Measurements from ENCODE around the gene RHCG. TPM values are rescaled to one million over a fixed set of nuclear protein-coding genes. Genes with fewer than 3 reads are reported as not detected.

Gene RHCG
- total RNA-seq, 1 experiment from 2014 or later, result not detected

DNA sequence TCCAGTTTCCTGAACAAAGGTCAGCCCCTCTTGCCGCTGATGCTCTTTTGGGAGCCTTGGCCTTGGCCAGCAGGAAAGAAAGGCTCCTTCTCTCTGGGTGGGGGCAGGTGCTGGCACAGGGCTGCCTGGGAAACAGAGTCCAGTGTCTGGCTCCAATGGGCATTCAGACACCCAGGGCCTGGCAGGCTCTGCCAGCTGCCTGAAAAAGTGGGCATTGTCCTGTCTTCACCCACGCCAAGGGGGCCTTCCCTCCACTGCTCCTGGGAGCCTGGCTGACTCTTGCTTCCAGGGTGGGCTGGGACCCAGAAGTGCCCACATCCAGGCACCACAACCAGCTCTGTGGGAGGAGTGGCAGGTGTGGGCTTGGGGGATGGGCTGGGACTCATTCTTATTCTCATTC, 62.7 kb downstream of the RHCG start:
- no peaks in the 10 kb centered on the region for H3K9me2 ChIP-seq (replicated peaks; ENCODE audit: low read length)
- ATAC-seq (no peak), DNase-seq (no peak)
- no peaks in the 10 kb centered on the region for H3K27me3 ChIP-seq (ENCODE audit: low read length)
- H3F3A ChIP-seq (ENCODE audit: low read length, unreplicated experiment), result no peaks in the 10 kb centered on the region
- BruUV-seq (replicated peaks), result no TSS peak
- ChIA-PET CTCF (no interaction called here), POLR2A (ENCODE audit: unreplicated experiment) (no interaction called here)
- TF ChIP-seq EZH2phosphoT487 (IDR thresholded peaks at IDR 0.05; ENCODE audit: borderline replicate concordance, low read length) (no peak), EZH2 (IDR thresholded peaks at IDR 0.05; ENCODE audit: low read length, unreplicated experiment) (no peak)
- TF ChIP-seq, protein P1, sequence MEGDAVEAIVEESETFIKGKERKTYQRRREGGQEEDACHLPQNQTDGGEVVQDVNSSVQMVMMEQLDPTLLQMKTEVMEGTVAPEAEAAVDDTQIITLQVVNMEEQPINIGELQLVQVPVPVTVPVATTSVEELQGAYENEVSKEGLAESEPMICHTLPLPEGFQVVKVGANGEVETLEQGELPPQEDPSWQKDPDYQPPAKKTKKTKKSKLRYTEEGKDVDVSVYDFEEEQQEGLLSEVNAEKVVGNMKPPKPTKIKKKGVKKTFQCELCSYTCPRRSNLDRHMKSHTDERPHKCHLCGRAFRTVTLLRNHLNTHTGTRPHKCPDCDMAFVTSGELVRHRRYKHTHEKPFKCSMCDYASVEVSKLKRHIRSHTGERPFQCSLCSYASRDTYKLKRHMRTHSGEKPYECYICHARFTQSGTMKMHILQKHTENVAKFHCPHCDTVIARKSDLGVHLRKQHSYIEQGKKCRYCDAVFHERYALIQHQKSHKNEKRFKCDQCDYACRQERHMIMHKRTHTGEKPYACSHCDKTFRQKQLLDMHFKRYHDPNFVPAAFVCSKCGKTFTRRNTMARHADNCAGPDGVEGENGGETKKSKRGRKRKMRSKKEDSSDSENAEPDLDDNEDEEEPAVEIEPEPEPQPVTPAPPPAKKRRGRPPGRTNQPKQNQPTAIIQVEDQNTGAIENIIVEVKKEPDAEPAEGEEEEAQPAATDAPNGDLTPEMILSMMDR (conservative IDR thresholded peaks at IDR 0.05; ENCODE audit: low read depth, low read length), result no peak
- no peaks in the 10 kb centered on the region for H4K20me1 ChIP-seq (ENCODE audit: low read length)
- H3K9ac ChIP-seq (ENCODE audit: low read length), result no peak overlapping the region
- no peaks in the 10 kb centered on the region for H3K9me3 ChIP-seq (ENCODE audit: low read length)
- no peak overlapping the region for H3K4me3 ChIP-seq (ENCODE audit: low read length)
- H3K4me1 ChIP-seq (ENCODE audit: insufficient read depth, low read length), result peaks cover 13% of the 10 kb centered on the region
- no peaks in the 10 kb centered on the region for H3K36me3 ChIP-seq (ENCODE audit: low read depth, low read length)
- no peaks in the 10 kb centered on the region for H3K79me2 ChIP-seq (ENCODE audit: low read length)
- intact Hi-C loops (cut with micrococcal nuclease), result loop anchor here (5.0 kb wide), 1 partner anchor 39 kb away; no protein-coding TSS in a partner anchor
- no peak overlapping the region for H2AFZ ChIP-seq (ENCODE audit: low read length)
- no peak overlapping the region for H3K27ac ChIP-seq (ENCODE audit: low read length)
- no peak overlapping the region for H3K4me2 ChIP-seq (ENCODE audit: low read length)

DNA sequence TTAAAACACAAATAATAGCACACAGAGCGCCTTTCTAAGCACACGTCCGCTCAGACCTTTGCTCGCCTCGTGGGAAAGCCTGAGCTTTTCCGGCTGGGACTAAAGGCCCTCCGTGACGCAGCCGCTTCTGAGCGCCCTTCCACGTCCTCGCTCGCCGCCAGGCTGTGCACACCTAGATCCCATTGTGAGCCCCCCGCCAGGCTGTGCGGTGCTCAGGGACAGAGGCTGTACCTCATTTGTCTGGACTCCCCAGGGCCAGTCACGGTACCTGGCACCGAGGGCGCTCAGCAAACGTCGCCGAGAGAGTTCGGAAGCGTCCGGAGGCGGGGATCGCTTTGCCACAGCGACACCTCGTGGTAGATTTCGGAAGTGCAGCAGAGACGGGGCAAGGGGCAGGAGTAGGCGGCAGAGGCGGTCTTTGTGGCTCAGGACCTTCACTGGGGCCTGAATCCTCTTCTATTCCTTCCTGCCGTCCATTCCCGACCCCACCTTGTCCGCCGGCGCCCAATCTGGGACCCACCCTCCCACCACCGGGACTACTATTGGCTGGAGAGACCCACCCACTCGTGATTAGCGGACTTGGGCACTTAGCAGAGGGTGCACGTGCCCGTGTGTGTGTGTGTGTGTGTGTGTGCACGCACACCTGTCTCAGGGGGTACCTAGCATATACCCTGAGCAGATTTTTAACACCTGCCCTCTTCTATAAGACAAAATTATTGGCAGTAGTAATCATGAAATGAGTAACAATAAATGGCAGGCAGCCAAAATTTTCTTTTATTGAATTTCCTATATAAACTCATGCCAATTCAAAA, 65.6 kb downstream of the RHCG start:
- peak overlapping the region; percentile 95 for H2AFZ ChIP-seq (ENCODE audit: low read length)
- peak; percentile 88 for DNase-seq
- CTCF ChIA-PET, result interaction anchor here (0.6 to 1.8 kb wide), 6 partner anchors 12 to 397 kb away, joined by 3 to 13 read pairs (median 4); no protein-coding TSS in a partner anchor
- peak overlapping the region; percentile 73 for H3K9ac ChIP-seq (ENCODE audit: low read length)
- no peak for TF ChIP-seq EZH2phosphoT487 (IDR thresholded peaks at IDR 0.05; ENCODE audit: borderline replicate concordance, low read length)
- TF ChIP-seq, protein P1 (conservative IDR thresholded peaks at IDR 0.05; ENCODE audit: low read depth, low read length), result peak; percentile 92
- H3K27me3 ChIP-seq (ENCODE audit: low read length), result no peaks in the 10 kb centered on the region
- H4K20me1 ChIP-seq (ENCODE audit: low read length), result no peaks in the 10 kb centered on the region
- no peaks in the 10 kb centered on the region for H3K36me3 ChIP-seq (ENCODE audit: low read depth, low read length)
- no TSS peak for BruUV-seq (replicated peaks)
- no peaks in the 10 kb centered on the region for H3K79me2 ChIP-seq (ENCODE audit: low read length)
- POLR2A ChIA-PET (ENCODE audit: unreplicated experiment), result no interaction called here
- peaks cover 13% of the 10 kb centered on the region for H3K4me1 ChIP-seq (ENCODE audit: insufficient read depth, low read length)
- ATAC-seq, result peak; percentile 95
- peak overlapping the region; percentile 81 for H3K4me3 ChIP-seq (ENCODE audit: low read length)
- H3K4me2 ChIP-seq (ENCODE audit: low read length), result peak overlapping the region; percentile 94
- no peaks in the 10 kb centered on the region for H3K9me2 ChIP-seq (replicated peaks; ENCODE audit: low read length)
- H3K27ac ChIP-seq (ENCODE audit: low read length), result no peak overlapping the region
- H3K9me3 ChIP-seq (ENCODE audit: low read length), result no peaks in the 10 kb centered on the region
- no peaks in the 10 kb centered on the region for H3F3A ChIP-seq (ENCODE audit: low read length, unreplicated experiment)
- intact Hi-C loops (cut with micrococcal nuclease), result loop anchor here (1.0 to 5.0 kb wide), 2 partner anchors 42 to 72 kb away; no protein-coding TSS in a partner anchor

GRCh38 chr15:89429986-89430385, 66.4 kb downstream of the RHCG start:
- no peak for TF ChIP-seq EZH2 (IDR thresholded peaks at IDR 0.05; ENCODE audit: low read length, unreplicated experiment)
- no peak for TF ChIP-seq EZH2phosphoT487 (IDR thresholded peaks at IDR 0.05; ENCODE audit: borderline replicate concordance, low read length)
- TF ChIP-seq, protein P1 (conservative IDR thresholded peaks at IDR 0.05; ENCODE audit: low read depth, low read length), result no peak
- peak overlapping the region; percentile 94 for H3K4me2 ChIP-seq (ENCODE audit: low read length)

More at GRCh38 chr15:89429986-89430385, 66.4 kb downstream of the RHCG start:
- H3K79me2 ChIP-seq (ENCODE audit: low read length), result no peaks in the 10 kb centered on the region
- no peaks in the 10 kb centered on the region for H3F3A ChIP-seq (ENCODE audit: low read length, unreplicated experiment)
- no peaks in the 10 kb centered on the region for H3K27me3 ChIP-seq (ENCODE audit: low read length)
- peaks cover 13% of the 10 kb centered on the region for H3K4me1 ChIP-seq (ENCODE audit: insufficient read depth, low read length)
- peak overlapping the region; percentile 95 for H2AFZ ChIP-seq (ENCODE audit: low read length)
- no peaks in the 10 kb centered on the region for H4K20me1 ChIP-seq (ENCODE audit: low read length)
- intact Hi-C loops (cut with micrococcal nuclease), result loop anchor here (1.0 to 5.0 kb wide), 2 partner anchors 42 to 72 kb away; no protein-coding TSS in a partner anchor
- peak overlapping the region; percentile 81 for H3K4me3 ChIP-seq (ENCODE audit: low read length)
- no peak; the same call in 1 of the 2 replicates for ATAC-seq
- no peaks in the 10 kb centered on the region for H3K9me3 ChIP-seq (ENCODE audit: low read length)
- no peaks in the 10 kb centered on the region for H3K9me2 ChIP-seq (replicated peaks; ENCODE audit: low read length)
- H3K27ac ChIP-seq (ENCODE audit: low read length), result no peak overlapping the region
- peak overlapping the region; percentile 73 for H3K9ac ChIP-seq (ENCODE audit: low read length)
- no TSS peak for BruUV-seq (replicated peaks)
- CTCF ChIA-PET, result interaction anchor here (0.6 to 1.8 kb wide), 6 partner anchors 11 to 396 kb away, joined by 3 to 13 read pairs (median 4); no protein-coding TSS in a partner anchor
- no peak for DNase-seq
- POLR2A ChIA-PET (ENCODE audit: unreplicated experiment), result no interaction called here
- H3K36me3 ChIP-seq (ENCODE audit: low read depth, low read length), result no peaks in the 10 kb centered on the region
